Measurements from ENCODE around the gene PLPP1. TPM values are rescaled to one million over a fixed set of nuclear protein-coding genes. Genes with fewer than 3 reads are reported as not detected.

PLPP1 gene
- total and polyA plus RNA-seq, 2 of the 13 experiments (the other 11 are each of a cell fraction or from before 2014, with no cell fraction given): 7.3 to 12.1 TPM

DNA sequence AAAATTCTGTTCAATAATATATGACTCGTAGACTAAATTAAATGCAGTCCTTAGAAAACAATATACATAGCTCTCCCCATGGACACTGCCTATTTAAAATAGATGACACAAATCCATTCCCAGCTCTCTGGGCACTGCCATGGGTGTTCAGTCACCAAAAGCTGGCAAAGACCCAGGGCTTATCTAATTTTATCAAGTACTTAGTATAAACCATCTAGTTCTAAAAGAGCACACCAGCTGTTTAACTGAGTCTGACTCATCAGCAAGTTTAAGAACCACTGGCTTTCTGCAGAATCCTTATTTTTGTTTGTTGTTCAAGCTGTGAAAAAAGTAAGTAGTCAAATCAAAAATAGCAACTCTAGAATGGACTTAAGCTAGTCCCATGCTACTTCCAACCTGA is 107.6 kb downstream of the PLPP1 start:
- DNase-seq (ENCODE audit: low spot score) (no peak), FAIRE-seq (no peak)
- POLR2A ChIA-PET: no interaction called here

DNA sequence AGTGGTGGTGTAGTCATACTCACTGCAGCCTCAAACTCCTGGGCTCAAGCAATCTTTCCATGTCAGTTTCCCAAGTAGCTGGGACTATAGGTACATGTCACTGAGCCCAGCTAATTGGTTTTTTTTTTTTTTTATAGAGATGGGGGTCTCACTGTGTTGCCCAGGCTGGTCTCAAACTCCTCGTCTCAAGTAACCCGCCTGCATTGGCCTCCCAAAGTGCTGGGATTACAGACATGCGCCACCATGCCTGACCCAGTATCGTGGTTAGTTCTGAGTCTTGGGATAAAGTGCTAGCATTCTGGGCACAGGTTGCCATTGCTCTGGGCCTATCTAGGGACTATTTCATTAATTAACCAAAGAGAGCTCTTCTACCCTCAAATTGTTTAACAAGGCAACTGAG is 108.3 kb downstream of the PLPP1 start:
- H3K4me3 ChIP-seq (replicated peaks in 1 of 3; ENCODE audit: insufficient read depth in 1 of 3, low read depth in 2 of 3, low read length in 3 of 3): no peak overlapping the region
- H3K4me2 ChIP-seq (ENCODE audit: low read depth, low read length): no peak overlapping the region
- no peak for FAIRE-seq
- H3K79me2 ChIP-seq (ENCODE audit: insufficient read depth, low read length): no peaks in the 10 kb centered on the region
- ChIA-PET POLR2A (no interaction called here), CTCF (ENCODE audit: low intra/inter-chr PET ratio, low total read pairs) (no interaction called here)
- H3K27ac ChIP-seq (ENCODE audit: extremely low read length, insufficient read depth, low read length): no peak overlapping the region
- H4K20me1 ChIP-seq (ENCODE audit: insufficient read depth, low read length): no peaks in the 10 kb centered on the region
- H3K9ac ChIP-seq (ENCODE audit: insufficient read depth, low read depth, low read length): no peak overlapping the region
- H3K9me3 ChIP-seq (ENCODE audit: low read length): no peaks in the 10 kb centered on the region
- peaks cover 16% of the 10 kb centered on the region for H3K4me1 ChIP-seq (ENCODE audit: insufficient read depth, low read length)
- WGBS (ENCODE audit: low lambda C conversion rate): 100% methylated on average over 4 of the region's 4 CpGs
- intact Hi-C loops (cut with micrococcal nuclease; ENCODE audit: unreplicated experiment) (no loop called here), in situ Hi-C loops (cut with HindIII; ENCODE audit: extremely low pct_ligation_motif_present, low pct_unique_long_range_greater_than_20kb) (no loop called here)
- no peak for DNase-seq (ENCODE audit: low spot score)
- no peak for ATAC-seq
- no peak overlapping the region for H2AFZ ChIP-seq (ENCODE audit: low read length)
- no peaks in the 10 kb centered on the region for H3K27me3 ChIP-seq (ENCODE audit: control insufficient read depth in 1 of 2, insufficient read depth in 2 of 2, low read length in 2 of 2)
- no TSS peak for BruUV-seq (replicated peaks)
- peaks cover 10 to 46% of the 10 kb centered on the region in 2 experiments; a peak in 4 of 5 replicates for H3K36me3 ChIP-seq (replicated peaks in 1 of 2; ENCODE audit: control insufficient read depth in 1 of 2, insufficient read depth in 2 of 2, low read length in 2 of 2)
- TF ChIP-seq ZNF775 (CRISPR knock-in tag; IDR thresholded peaks at IDR 0.05; ENCODE audit: borderline replicate concordance) (no peak), ZNF383 (CRISPR knock-in tag; IDR thresholded peaks at IDR 0.05; ENCODE audit: borderline replicate concordance) (no peak), ZKSCAN1 (IDR thresholded peaks at IDR 0.05; ENCODE audit: low read length) (no peak), PAWR (CRISPR knock-in tag; IDR thresholded peaks at IDR 0.05; ENCODE audit: borderline replicate concordance) (no peak), ZNF850 (CRISPR knock-in tag; conservative IDR thresholded peaks at IDR 0.05) (no peak), ZFP36 (IDR thresholded peaks at IDR 0.05; ENCODE audit: borderline replicate concordance, low read depth, low read length, partially characterized antibody) (no peak), HES4 (CRISPR knock-in tag; IDR thresholded peaks at IDR 0.05; ENCODE audit: borderline replicate concordance) (no peak), ZNF10 (CRISPR knock-in tag; IDR thresholded peaks at IDR 0.05; ENCODE audit: borderline replicate concordance, low read depth) (no peak)
- TF ChIP-seq, protein P1, sequence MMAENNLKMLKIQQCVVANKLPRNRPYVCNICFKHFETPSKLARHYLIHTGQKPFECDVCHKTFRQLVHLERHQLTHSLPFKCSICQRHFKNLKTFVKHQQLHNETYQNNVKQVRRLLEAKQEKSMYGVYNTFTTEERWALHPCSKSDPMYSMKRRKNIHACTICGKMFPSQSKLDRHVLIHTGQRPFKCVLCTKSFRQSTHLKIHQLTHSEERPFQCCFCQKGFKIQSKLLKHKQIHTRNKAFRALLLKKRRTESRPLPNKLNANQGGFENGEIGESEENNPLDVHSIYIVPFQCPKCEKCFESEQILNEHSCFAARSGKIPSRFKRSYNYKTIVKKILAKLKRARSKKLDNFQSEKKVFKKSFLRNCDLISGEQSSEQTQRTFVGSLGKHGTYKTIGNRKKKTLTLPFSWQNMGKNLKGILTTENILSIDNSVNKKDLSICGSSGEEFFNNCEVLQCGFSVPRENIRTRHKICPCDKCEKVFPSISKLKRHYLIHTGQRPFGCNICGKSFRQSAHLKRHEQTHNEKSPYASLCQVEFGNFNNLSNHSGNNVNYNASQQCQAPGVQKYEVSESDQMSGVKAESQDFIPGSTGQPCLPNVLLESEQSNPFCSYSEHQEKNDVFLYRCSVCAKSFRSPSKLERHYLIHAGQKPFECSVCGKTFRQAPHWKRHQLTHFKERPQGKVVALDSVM (CRISPR knock-in tag; IDR thresholded peaks at IDR 0.05): no peak
- TF ChIP-seq, protein P2, sequence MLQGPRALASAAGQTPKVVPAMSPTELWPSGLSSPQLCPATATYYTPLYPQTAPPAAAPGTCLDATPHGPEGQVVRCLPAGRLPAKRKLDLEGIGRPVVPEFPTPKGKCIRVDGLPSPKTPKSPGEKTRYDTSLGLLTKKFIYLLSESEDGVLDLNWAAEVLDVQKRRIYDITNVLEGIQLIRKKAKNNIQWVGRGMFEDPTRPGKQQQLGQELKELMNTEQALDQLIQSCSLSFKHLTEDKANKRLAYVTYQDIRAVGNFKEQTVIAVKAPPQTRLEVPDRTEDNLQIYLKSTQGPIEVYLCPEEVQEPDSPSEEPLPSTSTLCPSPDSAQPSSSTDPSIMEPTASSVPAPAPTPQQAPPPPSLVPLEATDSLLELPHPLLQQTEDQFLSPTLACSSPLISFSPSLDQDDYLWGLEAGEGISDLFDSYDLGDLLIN (CRISPR knock-in tag; IDR thresholded peaks at IDR 0.05; ENCODE audit: borderline replicate concordance): no peak

More for the DNA sequence above, 107.6 kb downstream of the PLPP1 start:
- H3K4me3 ChIP-seq (replicated peaks in 1 of 3; ENCODE audit: insufficient read depth in 1 of 3, low read depth in 2 of 3, low read length in 3 of 3): no peak overlapping the region
- no peak overlapping the region for H3K27ac ChIP-seq (ENCODE audit: extremely low read length, insufficient read depth, low read length)
- in situ Hi-C loops (cut with HindIII; ENCODE audit: extremely low pct_ligation_motif_present, low pct_unique_long_range_greater_than_20kb) (no loop called here), intact Hi-C loops (cut with micrococcal nuclease; ENCODE audit: unreplicated experiment) (no loop called here)
- no peak overlapping the region for H2AFZ ChIP-seq (ENCODE audit: low read length)
- CTCF ChIA-PET (ENCODE audit: low intra/inter-chr PET ratio, low total read pairs): no interaction called here
- TF ChIP-seq ZNF616 (CRISPR knock-in tag; IDR thresholded peaks at IDR 0.05; ENCODE audit: low read depth) (no peak), HNRNPK (IDR thresholded peaks at IDR 0.05; ENCODE audit: low read depth, low read length, poor library complexity, severe bottlenecking) (no peak), PHF8 (CRISPR knock-in tag; IDR thresholded peaks at IDR 0.05) (no peak), KLF16 (CRISPR knock-in tag; IDR thresholded peaks at IDR 0.05) (no peak), ZNF670 (CRISPR knock-in tag; IDR thresholded peaks at IDR 0.05; ENCODE audit: borderline replicate concordance) (no peak), PAF1 (CRISPR knock-in tag; IDR thresholded peaks at IDR 0.05) (no peak), ZFP82 (CRISPR knock-in tag; IDR thresholded peaks at IDR 0.05; ENCODE audit: borderline replicate concordance) (no peak), SAFB2 (CRISPR knock-in tag; IDR thresholded peaks at IDR 0.05; ENCODE audit: borderline replicate concordance, low read depth) (no peak)
- TF ChIP-seq, protein P3, sequence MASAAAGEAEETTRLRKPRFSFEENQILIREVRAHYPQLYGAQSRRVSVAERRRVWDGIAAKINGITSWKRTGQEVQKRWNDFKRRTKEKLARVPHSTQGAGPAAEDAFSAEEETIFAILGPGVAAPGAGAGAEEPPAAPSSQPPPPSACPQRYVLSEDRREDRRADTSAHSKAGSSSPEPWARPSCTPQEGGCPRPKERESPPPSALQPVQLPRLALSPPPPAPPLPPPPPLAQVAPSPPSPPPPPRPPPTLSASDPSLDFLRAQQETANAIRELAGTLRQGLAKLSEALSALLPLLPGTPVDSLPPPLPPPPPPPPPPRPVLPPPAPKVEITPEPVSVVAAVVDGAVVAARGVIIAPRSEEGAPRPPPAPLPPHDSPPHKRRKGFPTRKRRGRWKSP (CRISPR knock-in tag; IDR thresholded peaks at IDR 0.05): no peak
- H3K79me2 ChIP-seq (ENCODE audit: insufficient read depth, low read length): no peaks in the 10 kb centered on the region
- no peaks in the 10 kb centered on the region for H3K27me3 ChIP-seq (ENCODE audit: control insufficient read depth in 1 of 2, insufficient read depth in 2 of 2, low read length in 2 of 2)
- H3K4me1 ChIP-seq (ENCODE audit: insufficient read depth, low read length): peaks cover 16% of the 10 kb centered on the region
- no peaks in the 10 kb centered on the region for H3K9me3 ChIP-seq (ENCODE audit: low read length)
- ATAC-seq: no peak
- no peak overlapping the region for H3K9ac ChIP-seq (ENCODE audit: insufficient read depth, low read depth, low read length)
- no peak overlapping the region for H3K4me2 ChIP-seq (ENCODE audit: low read depth, low read length)
- WGBS (ENCODE audit: low lambda C conversion rate): 100% methylated on average over 1 of the region's 1 CpG
- peaks cover 10 to 44% of the 10 kb centered on the region in 2 experiments; a peak in 4 of 5 replicates for H3K36me3 ChIP-seq (replicated peaks in 1 of 2; ENCODE audit: control insufficient read depth in 1 of 2, insufficient read depth in 2 of 2, low read length in 2 of 2)
- BruUV-seq (replicated peaks): no TSS peak
- no peaks in the 10 kb centered on the region for H4K20me1 ChIP-seq (ENCODE audit: insufficient read depth, low read length)

Measured in HepG2 (cell line).